ENCODE measurements around the gene TACC3. TPM values are rescaled to one million over a fixed set of nuclear protein-coding genes. Genes with fewer than 3 reads are reported as not detected.

TACC3 gene
- total and polyA plus RNA-seq, 2 of the 8 experiments (the other 6 are each of a cell fraction or from before 2014, with no cell fraction given) = 73.8 to 148 TPM

- H3K9me3 ChIP-seq (ENCODE audit: insufficient read depth in 2 of 2, low read depth in 1 of 2, low read length in 1 of 2) = no peaks in the 10 kb centered on the region
- H3K56ac ChIP-seq (replicated peaks; ENCODE audit: insufficient read length, low read depth, low read length) = no peak overlapping the region
- no peak overlapping the region for H2BK120ac ChIP-seq (replicated peaks; ENCODE audit: low read depth, low read length)
- no peak overlapping the region for H2AFZ ChIP-seq (ENCODE audit: low read length)
- no peak overlapping the region for H3K9ac ChIP-seq (replicated peaks in 1 of 4; ENCODE audit: extremely low read depth in 1 of 4, low read depth in 3 of 4, low read length in 3 of 4)
- TF ChIP-seq KDM1A (IDR thresholded peaks at IDR 0.05; ENCODE audit: borderline replicate concordance, low read length) = no peak
- TF ChIP-seq PHF8 (conservative IDR thresholded peaks at IDR 0.05; ENCODE audit: low read depth, low read length) = no peak
- no peak for TF ChIP-seq RFX5 (IDR thresholded peaks at IDR 0.05; ENCODE audit: borderline replicate concordance, low read depth, low read length)
- TF ChIP-seq JUND (IDR thresholded peaks at IDR 0.05; ENCODE audit: low read length) = no peak
- TF ChIP-seq CBX5 (IDR thresholded peaks at IDR 0.05; ENCODE audit: low read depth, low read length) = no peak
- TF ChIP-seq ATF2 (IDR thresholded peaks at IDR 0.05; ENCODE audit: low read length) = no peak
- no peak for TF ChIP-seq MAFK (IDR thresholded peaks at IDR 0.05; ENCODE audit: low read depth, low read length)
- no peak for TF ChIP-seq EGR1 (IDR thresholded peaks at IDR 0.05; ENCODE audit: borderline replicate concordance, low read depth, low read length)
- TF ChIP-seq GTF2F1 (IDR thresholded peaks at IDR 0.05; ENCODE audit: borderline replicate concordance, low read depth, low read length) = no peak
- no peak for TF ChIP-seq SP2 (IDR thresholded peaks at IDR 0.05; ENCODE audit: low read length)
- no peak for TF ChIP-seq KDM4A (IDR thresholded peaks at IDR 0.05; ENCODE audit: low read depth, low read length, severe bottlenecking)
- no peak for TF ChIP-seq TEAD4 (IDR thresholded peaks at IDR 0.05; ENCODE audit: low read depth, low read length)
- FAIRE-seq (no peak), DNase-seq (ENCODE audit: low read depth in 1 of 2, low spot score in 2 of 2) (no peak)
- H4K91ac ChIP-seq (replicated peaks; ENCODE audit: insufficient read length, low read length) = no peak overlapping the region
- no peak overlapping the region for H2BK20ac ChIP-seq (ENCODE audit: low read length)
- 90% methylated on average over 9 of the region's 9 CpGs; no CpG with 5 or more reads in 1 of the 2 experiments for WGBS, 2 experiments (ENCODE audit: extremely low coverage in 1 of 2, insufficient coverage in 1 of 2, insufficient read length in 1 of 2, insufficient replicate concordance in 2 of 2, low coverage in 1 of 2, low lambda C conversion rate in 2 of 2, missing lambda C conversion rate in 1 of 2)
- no peaks in the 10 kb centered on the region for H3K79me2 ChIP-seq (ENCODE audit: control insufficient read depth in 1 of 2, insufficient read depth in 2 of 2, low read length in 2 of 2)
- no peaks in the 10 kb centered on the region for H3K27me3 ChIP-seq (replicated peaks in 1 of 4; ENCODE audit: control insufficient read depth in 3 of 4, extremely low read depth in 1 of 4, insufficient read depth in 3 of 4, low read length in 3 of 4)
- H3K18ac ChIP-seq (ENCODE audit: extremely low read depth, low read length) = no peak overlapping the region
- no peak overlapping the region for H3K4me2 ChIP-seq (ENCODE audit: insufficient read depth in 1 of 2, low read depth in 2 of 2, low read length in 2 of 2)
- ChIA-PET POLR2A (ENCODE audit: partially characterized antibody) (interaction anchor here (1.1 to 1.4 kb wide), 2 partner anchors 9 to 20 kb away, joined by 3 to 4 read pairs; partner anchors contain the start of gene SLBP), CTCF (ENCODE audit: partially characterized antibody) (interaction anchor here (0.7 to 22.9 kb wide), 9 partner anchors 9 to 62 kb away, joined by 3 to 326 read pairs (median 5); partner anchors contain the start of genes FAM53A, SLBP, TACC3 and TMEM129)
- H3K4me1 ChIP-seq (replicated peaks in 1 of 4; ENCODE audit: control insufficient read depth in 3 of 4, insufficient read depth in 4 of 4, low read length in 3 of 4) = no peaks in the 10 kb centered on the region
- no peaks in the 10 kb centered on the region for H3K79me1 ChIP-seq (ENCODE audit: low read depth, low read length)
- H3K36me3 ChIP-seq (ENCODE audit: control insufficient read depth in 2 of 4, insufficient read depth in 4 of 4, low read length in 3 of 4) = peaks cover 15 to 45% (median 27%) of the 10 kb centered on the region in 4 experiments; a peak in 7 of 8 replicates
- H3K4ac ChIP-seq (replicated peaks; ENCODE audit: insufficient read length, low read depth, low read length) = no peak overlapping the region
- peaks cover 6 to 9% of the 10 kb centered on the region in 2 experiments for H4K20me1 ChIP-seq (replicated peaks in 1 of 2; ENCODE audit: control insufficient read depth in 1 of 2, insufficient read depth in 2 of 2, low read length in 2 of 2)
- H3K4me3 ChIP-seq (ENCODE audit: extremely low read depth in 1 of 4, insufficient read depth in 2 of 4, low read depth in 3 of 4, low read length in 4 of 4) = no peak overlapping the region
- H2BK5ac ChIP-seq (ENCODE audit: low read depth, low read length) = no peak overlapping the region
- H3K23ac ChIP-seq (ENCODE audit: insufficient read length) = no peak overlapping the region
- H4K8ac ChIP-seq (ENCODE audit: extremely low read depth, insufficient read depth, low read length) = no peak overlapping the region
- no peak overlapping the region for H3K14ac ChIP-seq (ENCODE audit: insufficient read length)
- no peak overlapping the region for H2BK15ac ChIP-seq (ENCODE audit: low read length)
- H4K5ac ChIP-seq (ENCODE audit: insufficient read length, low read depth, low read length) = no peak overlapping the region
- H2AK5ac ChIP-seq (ENCODE audit: low read depth, low read length) = no peak overlapping the region
- no peak overlapping the region for H3K27ac ChIP-seq (ENCODE audit: low read depth, low read length)
- no peaks in the 10 kb centered on the region for H3K23me2 ChIP-seq (ENCODE audit: low read depth, low read length)
- H2BK12ac ChIP-seq (ENCODE audit: low read depth, low read length) = no peak overlapping the region
These were observed 29.5 kb upstream of the TACC3 start for GRCh38 chr4:1691737-1692373.
